GM19455 (cell line): ENCODE results near the gene ARHGAP31.
A peak's percentile ranks its signal among the peaks of the same experiment; 100 is the strongest.
"Not testable (repeated sequence)": the region's sequence is repeated elsewhere in the genome, so short reads cannot be mapped to it uniquely, and the experiment has no call there.

Source experiments
- ATAC-seq: cut with Tn5 transposase; IDR thresholded peaks from one replicate; pipeline ENCODE4 v1.9.1; 2021; ENCODE audit not compliant: unreplicated experiment

Gene ARHGAP31

GRCh38 chr3:119347036-119347435, 52.9 kb downstream of the ARHGAP31 start:
- no peak for ATAC-seq

DNA sequence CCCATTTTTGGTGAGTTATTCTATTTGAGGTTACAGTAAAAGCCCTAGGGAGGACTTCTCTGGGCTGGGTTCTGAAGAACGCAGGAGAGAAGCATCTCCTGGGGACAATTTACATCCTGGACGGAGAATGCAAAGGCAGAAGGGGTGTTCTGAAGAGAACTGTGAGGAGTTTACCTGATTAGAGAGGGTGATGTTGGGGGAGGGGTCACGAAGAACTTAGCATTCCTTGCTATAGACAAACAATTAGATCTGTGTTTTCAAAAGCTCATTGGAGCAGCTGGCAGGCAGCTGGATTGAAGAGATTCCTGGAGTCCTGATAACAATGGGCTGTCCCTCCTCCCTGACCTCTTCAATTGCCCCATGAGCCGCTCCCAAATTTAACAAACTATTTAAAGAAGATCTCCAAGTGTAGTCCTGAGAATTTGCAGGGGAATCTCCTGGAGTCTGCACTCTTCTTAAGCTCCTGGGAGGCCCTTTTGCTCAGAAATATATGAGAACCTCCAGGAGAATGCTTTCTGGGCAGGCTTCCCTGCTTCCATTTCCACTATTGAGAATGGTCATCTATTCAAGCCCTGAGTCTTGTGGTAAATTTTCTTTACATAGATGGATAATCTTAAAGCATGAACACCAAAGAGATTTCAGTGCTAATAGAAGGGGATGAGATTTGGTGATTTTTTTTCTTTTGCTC, 55.3 kb downstream of the ARHGAP31 start:
- ATAC-seq, result no peak

- no peak for ATAC-seq
These were observed 55.9 kb downstream of the ARHGAP31 start for GRCh38 chr3:119350114-119350513.

DNA sequence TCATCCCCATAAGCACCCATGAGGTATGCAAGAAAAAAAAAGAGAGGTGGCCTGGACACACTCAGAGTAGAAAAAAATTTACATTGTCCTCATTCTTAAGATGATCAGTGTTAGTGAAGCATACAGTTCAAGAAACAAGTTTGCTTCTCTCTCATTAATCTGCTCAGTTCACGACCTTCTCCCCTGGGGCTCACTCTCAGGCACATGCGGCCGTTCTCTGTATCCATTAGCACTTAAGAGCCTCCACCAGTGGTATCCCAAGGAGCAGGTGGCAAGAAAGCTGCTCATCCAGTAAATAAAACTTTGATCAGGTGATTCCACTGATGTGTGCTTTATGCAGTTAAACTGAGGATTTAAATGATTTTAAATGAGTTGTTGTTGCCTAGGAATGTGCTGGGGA, 57.4 kb downstream of the ARHGAP31 start:
- ATAC-seq, result no peak

DNA sequence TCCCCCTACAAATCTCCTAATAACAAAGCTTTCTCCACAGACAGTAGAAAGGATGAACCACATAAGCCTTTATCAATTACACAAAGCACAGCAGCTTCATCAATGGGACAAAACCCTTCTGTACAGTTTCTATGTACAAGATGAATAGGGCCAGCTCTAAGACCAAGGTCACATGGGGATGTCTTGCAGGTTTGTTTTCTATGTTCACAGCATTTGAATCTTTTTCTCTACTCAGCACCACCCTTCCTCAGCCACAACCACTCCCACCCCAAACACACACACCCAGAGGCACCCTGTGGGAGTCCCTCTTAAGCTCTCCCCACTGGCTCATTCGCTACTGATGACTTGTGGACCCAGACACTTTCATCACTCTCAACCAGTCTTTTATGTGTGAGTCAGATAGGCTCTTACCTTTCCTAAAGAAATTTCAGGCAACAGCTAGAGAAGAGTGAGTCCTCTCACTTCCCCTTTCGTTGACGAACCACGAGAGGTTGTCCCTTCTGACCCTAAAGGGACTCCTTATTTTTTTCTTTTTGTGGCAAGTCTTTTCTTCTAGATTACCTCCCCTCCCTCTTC, 57.9 kb downstream of the ARHGAP31 start:
- ATAC-seq, result peak; percentile 97

- no peak for ATAC-seq
These were observed 58.8 kb downstream of the ARHGAP31 start for GRCh38 chr3:119352863-119353527.

GRCh38 chr3:119355608-119356007, 61.4 kb downstream of the ARHGAP31 start:
- not testable (repeated sequence) for ATAC-seq

GRCh38 chr3:119356646-119357045, 62.5 kb downstream of the ARHGAP31 start:
- ATAC-seq, result no peak

DNA sequence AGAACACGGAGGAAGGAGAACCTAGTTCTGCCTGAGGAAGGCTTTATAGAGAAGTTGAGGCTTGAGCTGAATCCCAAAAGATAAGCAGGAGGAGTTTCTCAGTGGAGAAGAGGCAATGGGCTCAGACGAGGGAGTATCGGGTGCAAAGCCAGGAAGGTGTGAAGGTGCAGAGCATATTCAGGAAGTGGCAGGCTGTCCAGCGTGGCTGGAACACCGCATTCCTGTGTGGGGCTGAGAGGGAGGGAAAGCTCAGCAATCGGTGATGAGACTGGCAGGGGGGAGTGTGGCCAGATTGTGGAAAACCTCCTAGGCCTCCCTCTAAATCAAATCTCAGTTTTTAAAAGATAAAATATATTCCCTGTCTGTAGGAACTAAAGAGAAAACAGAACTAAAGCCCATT, 63.0 kb downstream of the ARHGAP31 start:
- no peak for ATAC-seq

DNA sequence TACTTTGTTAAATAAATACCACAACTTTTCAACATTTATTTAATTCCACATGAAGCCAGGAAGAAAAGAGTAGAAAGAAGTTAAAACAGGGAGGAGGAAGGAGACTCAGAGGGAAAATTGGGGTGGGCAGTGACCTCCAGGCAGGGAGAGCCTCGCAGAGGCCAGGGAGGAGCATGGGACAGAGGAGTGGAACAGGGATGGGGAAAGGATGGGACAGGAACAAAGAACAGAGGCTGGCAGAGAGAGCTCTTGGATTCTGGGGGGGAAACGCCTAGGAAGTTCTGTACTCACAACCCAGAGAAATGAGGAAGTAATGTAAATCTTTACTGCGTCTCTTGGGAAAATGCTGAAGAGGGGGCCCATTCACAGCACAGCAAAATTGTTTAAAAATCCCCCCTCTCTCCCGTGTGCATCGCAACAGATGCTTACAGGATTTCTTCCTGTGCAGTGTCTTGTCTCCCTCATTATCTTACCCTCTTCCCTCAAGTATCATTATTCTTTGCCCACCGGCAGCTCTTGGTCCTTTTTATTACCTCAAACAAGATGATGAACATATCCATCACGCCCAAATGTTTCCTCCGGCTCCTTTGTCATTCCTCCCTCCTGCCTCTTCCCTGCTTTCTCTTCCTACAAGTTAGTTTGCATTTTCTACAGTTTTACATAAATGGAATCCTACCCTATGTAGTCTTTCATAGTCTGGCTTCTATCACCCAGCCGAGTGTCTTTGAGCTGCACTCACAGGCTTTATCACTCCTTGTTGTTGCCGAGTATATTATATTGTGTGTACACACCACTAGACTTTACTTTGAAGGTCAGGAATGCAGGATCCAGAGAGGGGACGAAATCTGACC, 65.5 kb downstream of the ARHGAP31 start:
- no peak for ATAC-seq

DNA sequence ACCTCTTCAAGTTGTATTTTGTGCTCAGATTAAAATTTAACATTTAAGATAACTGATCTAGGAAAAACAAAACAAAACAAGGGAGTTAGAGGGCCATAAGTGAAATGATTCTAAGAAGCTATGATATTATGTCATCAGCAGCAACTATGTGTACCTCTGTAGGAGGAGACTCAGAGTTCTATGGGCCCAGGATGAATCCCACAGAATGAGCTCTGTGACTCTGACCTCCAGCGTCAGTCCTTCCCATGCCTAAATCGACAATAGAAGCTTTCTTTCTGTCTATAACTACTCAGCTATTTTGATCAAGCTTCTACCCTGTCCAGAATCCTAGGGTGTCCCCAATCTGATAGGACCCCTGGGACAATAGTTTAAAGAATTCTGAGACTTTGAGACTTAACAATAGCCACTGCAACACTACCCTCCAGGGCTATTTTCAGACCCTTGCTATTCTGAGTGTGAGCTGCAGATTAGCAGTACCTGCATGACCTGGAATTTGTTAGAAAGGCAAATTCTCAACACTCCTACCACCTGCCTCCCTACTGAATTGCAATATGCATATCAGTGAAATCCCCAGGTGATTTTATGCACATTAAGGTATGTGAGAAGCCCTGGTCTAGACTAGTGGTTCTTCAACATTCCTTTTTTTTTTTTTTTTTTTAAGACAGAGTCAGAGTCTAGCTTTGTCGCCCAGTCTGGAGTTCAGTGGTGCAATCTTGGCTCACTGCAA, 66.7 kb downstream of the ARHGAP31 start:
- ATAC-seq, result no peak

DNA sequence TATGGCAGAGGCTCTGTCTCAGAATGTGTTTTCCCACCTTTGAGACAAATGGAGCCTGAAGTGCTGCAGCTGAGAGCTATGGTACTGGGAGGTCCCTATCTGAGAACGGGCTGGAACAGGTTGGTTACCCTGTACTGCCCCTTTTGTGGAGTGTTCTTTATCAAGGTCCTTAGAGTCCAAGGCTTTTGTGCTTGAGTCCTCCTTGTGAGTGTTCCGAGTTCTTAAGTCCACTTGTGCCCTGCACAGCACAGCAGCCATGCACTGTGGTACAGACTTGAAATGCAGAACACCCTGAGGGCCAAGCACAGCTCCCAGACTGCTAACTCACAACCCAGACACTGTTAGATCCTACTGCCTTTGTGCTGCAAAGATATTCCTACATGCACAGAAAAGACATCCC, 67.8 kb downstream of the ARHGAP31 start:
- ATAC-seq, result no peak

GRCh38 chr3:119362940-119363725, 69.0 kb downstream of the ARHGAP31 start:
- ATAC-seq, result no peak

- ATAC-seq, result no peak
These were observed 70.2 kb downstream of the ARHGAP31 start for GRCh38 chr3:119364401-119364800.

DNA sequence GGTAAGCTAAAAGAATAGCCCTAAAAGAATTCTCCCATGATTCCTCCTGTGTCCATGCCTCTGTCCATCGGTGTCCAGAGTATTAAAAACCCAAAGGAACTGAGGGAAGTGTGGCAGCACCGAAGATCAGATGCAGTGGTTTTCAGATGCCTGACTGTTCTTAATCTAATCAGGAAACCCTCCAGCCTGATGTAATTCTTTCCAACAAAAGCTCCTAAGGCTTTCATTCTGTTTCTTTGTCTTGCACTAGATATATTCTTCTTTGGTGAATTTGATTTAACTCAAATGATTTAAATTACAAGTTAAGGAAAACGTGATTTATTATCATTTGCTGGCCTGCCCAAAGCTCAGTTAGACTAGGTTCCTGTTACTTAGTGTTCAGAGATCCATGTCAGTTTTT, 71.2 kb downstream of the ARHGAP31 start:
- no peak for ATAC-seq

- ATAC-seq, result no peak
These were observed 72.8 kb downstream of the ARHGAP31 start for GRCh38 chr3:119367000-119367399.

DNA sequence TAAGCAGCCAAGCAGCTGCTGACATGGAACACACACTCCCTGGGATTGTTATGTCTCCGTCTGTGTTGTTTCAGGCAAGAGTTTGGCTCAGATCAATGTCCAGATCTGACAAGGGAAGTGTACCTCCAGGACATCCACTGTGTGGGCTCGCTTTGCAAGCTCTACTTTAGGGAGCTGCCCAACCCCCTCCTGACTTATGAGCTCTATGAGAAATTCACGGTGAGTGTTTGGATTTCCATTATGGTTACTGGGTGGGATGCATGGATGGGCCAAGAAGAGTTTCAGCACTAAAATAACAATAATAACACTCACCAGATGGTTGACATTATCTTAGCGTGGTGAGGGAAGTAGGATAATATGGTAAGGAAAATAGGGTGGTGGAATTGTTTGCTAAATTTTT, 74.1 kb downstream of the ARHGAP31 start:
- ATAC-seq, result no peak

DNA sequence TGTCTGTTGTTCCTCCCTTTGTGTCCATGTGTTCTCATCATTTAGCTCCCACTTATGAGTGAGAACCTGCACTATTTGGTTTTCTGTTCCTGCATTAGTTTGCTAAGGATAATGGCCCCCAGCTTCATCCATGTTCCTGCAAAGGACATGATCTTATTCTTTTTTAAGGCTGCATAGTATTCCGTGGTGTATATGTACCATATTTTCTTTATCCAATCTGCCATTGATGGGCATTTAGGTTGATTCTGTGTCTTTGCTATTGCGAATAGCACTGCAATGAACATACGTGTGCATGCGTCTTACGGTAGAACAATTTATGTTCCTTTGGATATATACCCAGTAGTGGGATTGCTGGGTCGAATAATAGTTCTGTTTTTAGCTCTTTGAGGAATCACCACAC, 77.6 kb downstream of the ARHGAP31 start:
- ATAC-seq, result not testable (repeated sequence)

GRCh38 chr3:119375106-119375505, 80.9 kb downstream of the ARHGAP31 start:
- ATAC-seq, result no peak

GRCh38 chr3:119375510-119375909, 81.3 kb downstream of the ARHGAP31 start:
- ATAC-seq, result no peak
